ENCODE data around the gene TAP1.
A peak's percentile ranks its signal among the peaks of the same experiment; 100 is the strongest.
"Not testable (repeated sequence)": the region's sequence is repeated elsewhere in the genome, so short reads cannot be mapped to it uniquely, and the experiment has no call there.

The TAP1 gene

DNA sequence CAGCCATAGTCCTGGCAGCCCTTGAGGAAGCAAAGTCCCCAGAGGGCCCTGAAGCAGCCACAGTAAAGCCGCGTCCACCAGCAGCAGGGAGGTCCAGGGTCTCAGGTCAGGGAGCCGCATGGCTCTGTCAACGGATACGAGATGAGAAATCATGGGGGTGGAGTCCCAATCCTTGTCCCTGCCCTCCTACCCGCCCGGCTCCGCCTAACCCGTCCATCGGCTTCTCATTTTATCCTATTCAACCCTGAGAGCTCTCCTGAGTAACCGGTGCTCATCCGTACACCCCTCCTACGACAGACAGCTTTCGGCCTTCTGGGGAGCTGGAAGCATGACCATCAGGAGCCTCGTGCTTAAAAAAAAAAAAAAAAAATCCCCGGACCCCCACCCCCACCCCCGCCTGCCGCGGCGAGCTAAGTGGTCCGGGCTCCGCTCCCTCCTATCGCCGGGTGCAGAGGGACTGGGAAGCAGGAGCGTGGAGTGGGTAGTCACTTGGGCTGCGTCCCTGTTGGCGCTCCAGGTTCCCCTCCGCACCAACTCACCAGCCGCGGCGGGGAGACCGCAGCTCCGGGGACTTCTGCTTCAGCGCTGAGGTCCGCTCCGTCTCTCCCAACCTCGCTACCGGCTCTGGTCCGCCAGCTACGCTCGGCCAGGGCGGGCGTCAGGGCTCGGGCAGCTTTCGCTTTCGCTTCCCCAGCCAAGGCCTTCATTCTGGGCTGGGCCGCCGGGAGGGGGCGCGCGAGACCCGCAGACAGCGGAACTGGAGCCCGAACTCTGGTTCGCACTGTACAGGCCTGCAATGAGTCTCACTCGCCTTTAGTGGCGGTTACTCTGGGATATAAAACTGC, 15.2 kb downstream of the TAP1 start, which contains the start of gene TAP2:
Gene TAP2, minus strand, starts transcription at position 626 of the 845 bp plus-strand sequence. Its CDS starts 506 bp downstream, at position 120.
- DNase-seq, result peak; percentile 99

DNA sequence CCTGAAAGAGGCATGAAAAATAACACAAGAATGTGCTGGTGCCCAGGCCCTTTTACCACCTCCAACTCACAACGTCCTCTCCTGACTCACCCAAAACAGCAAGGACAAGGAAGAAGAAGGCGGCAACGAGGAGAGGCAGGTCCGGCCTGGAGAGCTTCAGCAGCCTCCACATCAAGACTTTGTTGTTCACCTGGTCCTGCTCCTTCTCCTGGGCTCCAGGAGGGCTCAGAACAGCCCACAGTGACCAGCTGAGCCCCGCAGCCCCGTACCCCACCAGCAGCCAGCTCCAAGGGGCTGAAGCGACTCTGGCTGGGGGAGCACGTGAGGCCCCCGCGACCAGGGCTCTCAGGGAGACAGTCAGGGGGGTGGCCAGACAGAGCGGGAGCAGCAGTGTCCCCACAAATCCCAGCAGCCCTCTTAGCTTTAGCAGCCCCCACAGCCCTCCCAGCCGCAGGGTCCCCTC, 15.8 kb downstream of the TAP1 start:
- no peak for DNase-seq

DNA sequence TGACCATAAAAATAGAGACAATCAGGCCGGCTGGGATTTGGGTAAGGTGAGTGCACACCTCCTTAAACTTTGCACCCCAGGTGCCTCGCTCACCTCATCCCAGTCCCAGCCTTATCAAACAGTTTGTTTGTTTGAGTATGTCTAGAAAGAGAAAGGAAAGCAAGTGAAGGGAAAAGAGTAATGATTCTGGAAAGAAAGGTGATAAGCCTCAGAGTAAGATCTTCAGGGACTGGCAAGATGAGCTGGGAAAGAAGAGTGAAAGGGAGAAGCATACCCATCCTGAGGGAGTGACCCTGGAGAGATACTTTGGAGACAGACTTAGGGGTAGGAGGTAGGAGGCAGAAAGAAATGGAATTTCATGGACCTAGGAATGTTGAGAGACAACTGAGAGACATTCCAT, 16.6 kb downstream of the TAP1 start:
- no peak for DNase-seq

- no peak for DNase-seq
These were observed 18.2 kb downstream of the TAP1 start for GRCh38 chr6:32835167-32835893.

DNA sequence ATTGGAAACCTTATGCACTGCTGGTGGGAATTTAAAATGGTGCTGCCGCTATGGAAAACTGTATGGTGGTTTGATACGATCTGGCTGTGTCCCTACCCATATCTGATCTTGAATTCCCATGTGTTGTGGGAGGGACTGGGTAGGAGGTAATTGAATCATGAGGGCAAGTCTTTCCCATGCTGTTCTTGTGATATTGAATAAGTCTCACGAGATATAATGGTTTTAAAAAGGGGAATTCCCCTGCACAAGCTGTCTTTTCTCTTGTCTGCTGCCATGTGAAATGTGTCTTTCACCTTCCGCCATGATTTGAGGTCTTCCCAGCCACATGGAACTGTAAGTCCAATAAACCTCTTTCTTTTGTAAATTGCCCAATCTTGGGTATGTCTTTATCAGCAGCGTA, 19.8 kb downstream of the TAP1 start:
- DNase-seq, result no peak

GRCh38 chr6:32832535-32832934, 21.0 kb downstream of the TAP1 start:
- DNase-seq, result no peak

DNA sequence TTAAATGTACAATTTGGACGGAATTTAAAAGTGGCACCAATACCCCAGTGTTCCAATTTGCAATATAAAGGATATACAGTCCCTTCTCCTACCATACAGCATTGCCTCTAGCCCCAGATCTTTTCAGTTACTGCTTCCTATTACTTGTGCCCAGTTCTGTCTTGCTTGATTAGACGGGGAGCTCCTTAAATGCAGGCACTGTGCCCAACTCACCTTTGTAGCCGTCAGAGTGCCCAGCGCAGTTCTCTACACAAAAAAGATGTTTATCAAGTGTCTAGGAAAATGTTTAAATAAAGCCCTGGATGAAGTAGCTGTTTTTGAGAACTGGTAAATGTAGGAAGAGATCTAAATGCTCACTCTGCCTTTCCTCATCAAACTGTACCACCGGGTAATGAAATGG, 22.6 kb downstream of the TAP1 start:
- no peak for DNase-seq

DNA sequence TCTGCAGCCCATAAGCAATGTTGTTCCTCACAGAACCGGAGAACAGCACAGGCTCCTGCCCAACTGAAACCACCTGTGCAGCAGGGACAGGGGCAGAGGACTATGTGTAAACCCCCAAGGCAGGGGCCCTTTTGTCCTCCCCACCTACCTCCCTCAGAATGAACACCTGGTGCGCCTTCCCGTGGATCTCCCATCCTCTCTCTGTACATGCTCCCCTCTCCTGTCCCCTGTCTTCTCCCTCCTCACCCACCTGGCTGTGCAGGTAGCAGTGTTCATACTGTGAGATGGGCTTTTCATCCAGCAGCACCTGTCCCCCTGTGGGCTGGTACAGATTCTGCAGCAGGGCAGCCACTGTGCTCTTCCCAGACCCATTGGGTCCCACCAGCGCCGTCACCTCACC, 23.5 kb downstream of the TAP1 start:
- DNase-seq, result no peak

- no peak for DNase-seq
These were observed 24.0 kb downstream of the TAP1 start for GRCh38 chr6:32829495-32829894.

DNA sequence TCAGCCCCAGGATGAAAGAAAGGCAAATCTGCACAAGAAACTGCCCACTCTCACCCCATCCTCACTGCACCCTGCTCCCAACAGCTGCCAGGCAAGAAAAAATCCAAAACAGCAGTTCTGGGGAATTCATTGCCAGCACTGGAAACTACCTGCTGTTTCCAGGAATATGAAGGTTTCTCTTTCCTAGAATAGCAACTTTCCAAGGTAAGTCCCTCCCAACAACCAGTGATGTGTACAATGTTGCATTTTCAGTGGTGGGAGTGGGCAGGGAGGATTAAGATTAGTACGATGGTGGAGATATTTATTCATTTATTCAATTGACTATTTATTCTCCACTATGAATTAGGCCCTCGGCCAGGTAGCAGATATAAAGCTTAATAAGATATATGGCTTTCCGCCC, 26.5 kb downstream of the TAP1 start:
- DNase-seq, result no peak

DNA sequence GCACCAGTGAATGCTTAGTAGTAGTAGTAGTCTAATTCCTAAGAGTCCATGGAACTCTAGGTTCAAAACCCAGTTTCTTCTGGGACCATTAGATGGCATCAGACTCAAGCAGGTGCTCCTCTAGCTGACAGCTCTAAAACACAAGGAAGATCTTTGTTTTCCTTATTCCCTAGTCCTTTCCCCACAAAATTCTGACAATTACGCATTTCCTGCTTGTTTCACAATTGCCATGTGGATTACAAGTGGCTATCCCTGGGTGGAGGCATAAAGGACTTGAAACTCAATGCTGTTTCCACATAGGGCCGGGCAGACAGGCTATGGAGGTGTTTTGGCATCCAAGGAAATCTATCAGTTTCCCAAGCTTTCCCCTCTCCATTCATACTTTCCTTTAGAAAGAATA, 27.5 kb downstream of the TAP1 start:
- no peak for DNase-seq

DNA sequence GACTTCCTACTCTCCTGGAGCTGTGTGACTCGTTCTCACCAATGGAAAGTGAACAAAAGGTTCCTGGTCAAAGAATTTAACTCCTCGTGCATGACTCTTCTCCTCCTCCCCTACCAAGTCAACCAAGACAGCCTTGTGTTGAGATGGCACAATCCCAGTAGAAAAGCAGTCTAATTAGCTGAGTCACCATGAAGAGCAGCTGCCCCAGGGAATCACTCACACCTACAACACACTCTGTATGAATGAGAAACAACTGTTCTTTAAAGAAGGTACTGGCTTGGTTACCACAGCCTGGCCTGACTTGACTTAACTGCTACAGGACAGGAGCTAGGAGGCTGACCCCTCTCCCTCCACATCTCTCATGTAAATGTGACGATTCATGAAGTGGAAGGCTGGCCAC, 33.8 kb downstream of the TAP1 start:
- no peak for DNase-seq

DNA sequence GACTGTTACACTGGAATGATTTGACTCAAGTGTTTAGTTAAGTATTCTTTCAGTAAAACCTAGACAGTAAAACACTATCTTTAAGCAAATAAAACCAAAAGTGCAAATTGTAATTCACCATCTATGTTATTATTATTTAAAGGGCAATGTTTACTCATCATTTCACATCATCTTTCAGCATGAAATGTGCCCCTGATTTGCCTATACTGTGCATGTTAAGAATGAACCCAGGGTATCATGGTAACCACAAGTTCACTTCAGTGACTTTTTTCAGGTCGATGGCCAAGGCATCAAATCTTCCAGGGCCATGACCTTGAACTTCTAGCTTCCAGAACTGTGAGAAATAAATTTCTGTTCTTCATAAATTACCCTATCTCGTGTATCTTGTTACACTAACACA, 34.6 kb downstream of the TAP1 start:
- DNase-seq, result no peak

DNA sequence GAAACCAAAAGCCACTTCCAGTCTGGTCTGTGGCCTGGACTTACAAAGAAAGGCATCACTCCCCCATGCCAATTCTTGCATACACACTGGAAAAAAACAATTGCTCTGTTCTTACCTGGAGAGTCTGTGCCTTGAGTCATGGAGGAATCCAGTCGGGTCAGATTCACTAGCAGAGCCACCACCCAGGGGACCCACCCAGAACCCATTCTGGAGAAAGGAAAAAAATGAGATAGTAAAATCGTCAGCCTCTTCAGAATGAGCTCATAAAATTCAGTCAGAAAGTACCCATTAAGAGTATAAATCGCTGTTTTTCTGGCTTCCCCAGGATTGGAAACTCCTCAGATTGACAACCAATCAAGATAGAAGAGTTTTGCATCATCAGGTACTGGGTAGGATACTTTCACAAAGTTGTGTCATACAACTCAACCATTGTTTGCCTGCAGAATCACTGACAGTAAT, 36.7 kb downstream of the TAP1 start, which contains the start of gene HLA-DOB:
Gene HLA-DOB, minus strand, starts transcription at position 257 of the 459 bp plus-strand sequence. Its CDS starts 51 bp downstream, at position 206.
- DNase-seq, result no peak

GRCh38 chr6:32815996-32816395, 37.5 kb downstream of the TAP1 start:
- DNase-seq, result no peak

DNA sequence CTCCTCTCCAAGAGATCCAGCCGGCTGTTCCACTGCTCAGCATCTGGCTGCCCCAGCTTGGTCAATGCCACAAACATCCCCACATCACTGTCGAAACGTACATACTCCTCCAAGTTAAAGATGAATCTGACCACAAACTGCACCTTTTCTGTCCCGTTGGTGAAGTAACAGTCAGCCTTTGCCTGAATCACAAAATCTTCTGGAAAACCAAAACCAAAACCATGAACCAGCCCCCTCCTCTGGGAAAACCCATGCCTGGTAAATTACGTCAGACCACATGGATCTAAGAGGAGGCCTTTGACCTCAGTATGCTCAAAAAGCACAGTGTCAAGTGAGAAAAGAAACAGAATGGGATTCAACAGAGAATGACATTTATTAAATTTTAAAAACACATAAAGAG, 38.4 kb downstream of the TAP1 start:
- DNase-seq, result no peak

- DNase-seq, result no peak
These were observed 39.4 kb downstream of the TAP1 start for GRCh38 chr6:32814145-32814544.

GRCh38 chr6:32809171-32809570, 44.3 kb downstream of the TAP1 start:
- no peak for DNase-seq

GRCh38 chr6:32807020-32807580, 46.4 kb downstream of the TAP1 start:
- no peak for DNase-seq

GRCh38 chr6:32805404-32805803, 48.1 kb downstream of the TAP1 start:
- DNase-seq, result not testable (repeated sequence)

DNA sequence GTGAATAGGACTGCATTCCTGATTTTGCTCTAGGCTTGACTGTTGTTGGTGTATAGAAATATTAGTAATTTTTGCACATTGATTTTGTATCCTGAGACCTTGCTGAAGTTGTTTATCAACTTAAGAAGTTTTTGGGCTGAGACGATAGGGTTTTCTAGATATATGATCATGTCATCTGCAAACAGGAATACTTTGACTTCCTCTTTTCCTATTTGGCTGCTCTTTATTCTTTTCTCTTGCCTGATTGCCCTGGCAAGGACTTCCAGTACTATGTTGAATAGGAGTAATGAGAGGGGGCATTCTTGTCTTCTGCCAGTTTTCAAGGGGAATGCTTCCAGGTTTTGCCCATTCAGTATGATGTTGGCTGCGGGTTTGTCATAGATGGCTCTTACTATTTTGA, 50.1 kb downstream of the TAP1 start:
- DNase-seq, result no peak

DNA sequence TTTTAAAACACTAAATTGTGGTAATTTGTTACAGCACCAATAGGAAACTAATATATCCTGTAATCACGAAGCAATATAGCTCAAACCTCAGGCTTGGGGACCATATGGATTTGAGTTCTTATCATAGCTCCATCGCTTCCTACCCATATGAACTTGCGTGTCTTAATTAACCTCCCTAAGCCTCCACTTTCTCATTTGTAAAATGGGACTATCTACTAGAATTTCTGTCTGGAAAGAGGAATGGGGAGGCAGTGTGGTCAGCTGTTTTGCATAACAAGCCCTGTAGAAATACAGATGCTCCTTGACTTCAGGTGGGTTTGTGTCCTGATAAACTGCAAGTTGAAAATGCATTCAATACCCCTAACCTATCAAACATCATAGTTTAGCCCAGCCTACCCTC, 53.8 kb downstream of the TAP1 start:
- no peak for DNase-seq

- no peak for DNase-seq
These were observed 54.3 kb downstream of the TAP1 start for GRCh38 chr6:32799168-32799567.
